Spleen (tissue), 7 donors: ENCODE data around the gene RARRES2.

Experiments
- POLR2A ChIP-seq, 3 donors: fragments of 450-650 bp; IDR thresholded peaks; one replicate each; pipeline ENCODE4 v1.5.1; 2017; ENCODE audit warnings: antibody characterized with exemption in 3 of 3, mild to moderate bottlenecking in 1 of 3
- TF ChIP-seq, protein P1 (sequence below), 11 experiments: fragments of 200-600 bp in 7 of 11; fragments of 450-650 bp in 4 of 11; sonication (generic) in 4 of 11; IDR thresholded peaks in 8 of 11; conservative IDR thresholded peaks in 3 of 11; 1 replicate in 7 of 11; 2 replicates in 4 of 11; pipeline versions ENCODE4 v1.4.0 to v1.8.0; 2016 to 2021; ENCODE audit warnings: antibody characterized with exemption in 11 of 11, inconsistent platforms in 4 of 11, mild to moderate bottlenecking in 1 of 11
- donor health status: DM: no; HTN: no; CAD: no; lungs with moderate emphysema.
- donor health status: DM: no; HTN: no; CAD: no.
- donor health status: DM: no; HTN: no; CAD: no.

DNA sequence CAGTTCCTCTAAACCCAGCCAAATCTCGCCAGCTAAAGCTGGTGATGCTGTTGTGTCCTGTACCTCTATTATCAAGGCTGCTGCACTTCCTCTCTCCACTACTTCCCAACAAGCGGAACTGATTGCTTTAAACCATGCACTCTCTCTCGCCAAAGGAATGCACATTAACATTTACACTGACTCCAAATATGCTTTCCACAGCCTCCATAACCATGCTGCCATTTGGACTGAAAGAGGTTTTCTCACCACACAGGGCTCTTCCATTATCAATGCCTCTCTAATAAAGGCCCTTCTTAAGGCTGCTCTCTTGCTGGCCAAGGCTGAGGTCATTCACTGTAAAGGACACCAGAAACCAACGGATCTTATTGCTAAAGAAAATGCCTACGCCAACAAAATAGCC lies 29.7 kb downstream of the RARRES2 start:
- TF ChIP-seq, protein P1, sequence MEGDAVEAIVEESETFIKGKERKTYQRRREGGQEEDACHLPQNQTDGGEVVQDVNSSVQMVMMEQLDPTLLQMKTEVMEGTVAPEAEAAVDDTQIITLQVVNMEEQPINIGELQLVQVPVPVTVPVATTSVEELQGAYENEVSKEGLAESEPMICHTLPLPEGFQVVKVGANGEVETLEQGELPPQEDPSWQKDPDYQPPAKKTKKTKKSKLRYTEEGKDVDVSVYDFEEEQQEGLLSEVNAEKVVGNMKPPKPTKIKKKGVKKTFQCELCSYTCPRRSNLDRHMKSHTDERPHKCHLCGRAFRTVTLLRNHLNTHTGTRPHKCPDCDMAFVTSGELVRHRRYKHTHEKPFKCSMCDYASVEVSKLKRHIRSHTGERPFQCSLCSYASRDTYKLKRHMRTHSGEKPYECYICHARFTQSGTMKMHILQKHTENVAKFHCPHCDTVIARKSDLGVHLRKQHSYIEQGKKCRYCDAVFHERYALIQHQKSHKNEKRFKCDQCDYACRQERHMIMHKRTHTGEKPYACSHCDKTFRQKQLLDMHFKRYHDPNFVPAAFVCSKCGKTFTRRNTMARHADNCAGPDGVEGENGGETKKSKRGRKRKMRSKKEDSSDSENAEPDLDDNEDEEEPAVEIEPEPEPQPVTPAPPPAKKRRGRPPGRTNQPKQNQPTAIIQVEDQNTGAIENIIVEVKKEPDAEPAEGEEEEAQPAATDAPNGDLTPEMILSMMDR (IDR thresholded peaks at IDR 0.05 in 8 of 11, conservative IDR thresholded peaks at IDR 0.05 in 3 of 11): no peak
- no peak for TF ChIP-seq POLR2A (IDR thresholded peaks at IDR 0.05)
